NCI-H1105 (cell line): ENCODE results near the gene M1AP.

Experiments
- DNase-seq: peaks from one replicate; lab custom pipeline; 2025; lab: John Stamatoyannopoulos, UW

Gene M1AP

GRCh38 chr2:74548285-74548899 lies 99.7 kb downstream of the M1AP start:
- DNase-seq, result peak; percentile 54

- DNase-seq, result no peak
These were observed 102.1 kb downstream of the M1AP start for GRCh38 chr2:74546004-74546403.

- DNase-seq, result no peak
These were observed 103.5 kb downstream of the M1AP start for GRCh38 chr2:74544634-74545033.

- no peak for DNase-seq
These were observed 105.2 kb downstream of the M1AP start for GRCh38 chr2:74542978-74543377.

- DNase-seq, result no peak
These were observed 107.8 kb downstream of the M1AP start for GRCh38 chr2:74540291-74540690.

- DNase-seq, result no peak
These were observed 109.2 kb downstream of the M1AP start for GRCh38 chr2:74538881-74539339.

GRCh38 chr2:74537140-74537539 lies 111.0 kb downstream of the M1AP start:
- no peak for DNase-seq

GRCh38 chr2:74536166-74536950 lies 111.8 kb downstream of the M1AP start:
- no peak for DNase-seq

GRCh38 chr2:74535440-74535965 lies 112.6 kb downstream of the M1AP start:
- DNase-seq, result no peak

- DNase-seq, result no peak
These were observed 113.7 kb downstream of the M1AP start for GRCh38 chr2:74534411-74534810.

- no peak for DNase-seq
These were observed 114.7 kb downstream of the M1AP start for GRCh38 chr2:74533464-74533863.

- DNase-seq, result no peak
These were observed 115.9 kb downstream of the M1AP start for GRCh38 chr2:74532222-74532621.

GRCh38 chr2:74531666-74532065 lies 116.5 kb downstream of the M1AP start:
- DNase-seq, result no peak

- DNase-seq, result no peak
These were observed 117.6 kb downstream of the M1AP start for GRCh38 chr2:74530239-74531187.

- DNase-seq, result peak; percentile 97
These were observed 118.5 kb downstream of the M1AP start, which contains the start of the genes AUP1 and HTRA2 for GRCh38 chr2:74529357-74530238. TSS of gene AUP1 (minus strand) at chr2:74529706. CDS start at chr2:74529629, 77 bp downstream. TSS of gene HTRA2 (plus strand) at chr2:74529933. CDS start at chr2:74530007, 74 bp downstream.

- no peak for DNase-seq
These were observed 119.4 kb downstream of the M1AP start for GRCh38 chr2:74528600-74529356.

- no peak for DNase-seq
These were observed 120.4 kb downstream of the M1AP start for GRCh38 chr2:74527741-74528140.

- DNase-seq, result no peak
These were observed 121.4 kb downstream of the M1AP start for GRCh38 chr2:74526649-74527230.

- DNase-seq, result no peak
These were observed 122.1 kb downstream of the M1AP start, which contains the start of gene DQX1 for GRCh38 chr2:74525717-74526648. TSS of gene DQX1 (minus strand) at chr2:74526231. CDS start at chr2:74525729, 502 bp downstream.
